NCI-H2227 treated with DMSO at 0.1 percent for 48 hours (cell line): ENCODE results near the gene TP63.

Experiments
- DNase-seq: peaks from one replicate; lab custom pipeline; 2025; lab: John Stamatoyannopoulos, UW

The TP63 gene

GRCh38 chr3:189927975-189928895 lies 297.0 kb downstream of the TP63 start:
- no peak for DNase-seq

GRCh38 chr3:189936201-189936945 lies 305.2 kb downstream of the TP63 start:
- DNase-seq = no peak

- no peak for DNase-seq
Measured at GRCh38 chr3:189937302-189938127, 306.3 kb downstream of the TP63 start.

- no peak for DNase-seq
Measured at GRCh38 chr3:189941125-189941524, 309.9 kb downstream of the TP63 start.

- no peak for DNase-seq
Measured at GRCh38 chr3:189941679-189942078, 310.5 kb downstream of the TP63 start.

- DNase-seq = no peak
Measured at GRCh38 chr3:189942948-189943347, 311.8 kb downstream of the TP63 start.

GRCh38 chr3:189944285-189945145 lies 313.3 kb downstream of the TP63 start:
- no peak for DNase-seq

GRCh38 chr3:189945935-189946709 lies 314.9 kb downstream of the TP63 start:
- no peak for DNase-seq
